HG03103 (cell line): Measurements from ENCODE around the gene PHC2.

Source experiments
- ATAC-seq: cut with Tn5 transposase; IDR thresholded peaks from one replicate; pipeline ENCODE4 v1.9.1; 2021; ENCODE audit warnings: low read depth; ENCODE audit not compliant: unreplicated experiment

The PHC2 gene

GRCh38 chr1:33454646-33455282, 23.9 kb upstream of the PHC2 start:
- ATAC-seq, result no peak

GRCh38 chr1:33446590-33446989, 15.7 kb upstream of the PHC2 start:
- ATAC-seq, result no peak

- no peak for ATAC-seq
These were observed 14.2 kb upstream of the PHC2 start for GRCh38 chr1:33445108-33445507.

- no peak for ATAC-seq
These were observed 12.8 kb upstream of the PHC2 start for GRCh38 chr1:33443705-33444180.

GRCh38 chr1:33443080-33443704, 12.3 kb upstream of the PHC2 start:
- no peak for ATAC-seq

- ATAC-seq, result no peak
These were observed 11.2 kb upstream of the PHC2 start for GRCh38 chr1:33442141-33442540.

GRCh38 chr1:33441088-33441745, 10.3 kb upstream of the PHC2 start:
- ATAC-seq, result no peak

GRCh38 chr1:33439662-33440061, 8.8 kb upstream of the PHC2 start:
- ATAC-seq, result no peak

- no peak for ATAC-seq
These were observed 7.7 kb upstream of the PHC2 start for GRCh38 chr1:33438364-33439160.

- ATAC-seq, result no peak
These were observed 5.8 kb upstream of the PHC2 start for GRCh38 chr1:33436557-33437285.

- no peak for ATAC-seq
These were observed 4.4 kb upstream of the PHC2 start for GRCh38 chr1:33435096-33435820.

GRCh38 chr1:33434363-33434750, 3.5 kb upstream of the PHC2 start:
- ATAC-seq, result no peak

- no peak for ATAC-seq
These were observed 2.8 kb upstream of the PHC2 start for GRCh38 chr1:33433509-33434362.

GRCh38 chr1:33429856-33430691, 821 bp downstream of the PHC2 start:
- ATAC-seq, result no peak

GRCh38 chr1:33429332-33429731, 1.6 kb downstream of the PHC2 start:
- ATAC-seq, result no peak

GRCh38 chr1:33428661-33429060, 2.2 kb downstream of the PHC2 start:
- no peak for ATAC-seq

- ATAC-seq, result no peak
These were observed 4.0 kb downstream of the PHC2 start for GRCh38 chr1:33426916-33427315.

- no peak for ATAC-seq
These were observed 5.0 kb downstream of the PHC2 start for GRCh38 chr1:33425900-33426299.
